IMR-90 (cell line): ENCODE data around the gene ECM1. TPM values are rescaled to one million over a fixed set of nuclear protein-coding genes. Genes with fewer than 3 reads are reported as not detected.

Experiments
- ATAC-seq: fragments of 200-7000 bp; cut with Tn5 transposase; 2 replicates; pipeline ENCODE4 v1.9.1; 2020; ENCODE audit warnings: low read depth, mild to moderate bottlenecking, moderate library complexity
- BruUV-seq: library from RNA; stranded (reverse); fragments of 400-500 nt; replicated peaks from 2 replicates; lab custom pipeline; 2021; lab: Mats Ljungman, UMichigan
- CTCF ChIA-PET: fragments of 300-600 bp; formaldehyde crosslinking; extraction: SDS; loops from one replicate; lab custom pipeline; 2021; ENCODE audit warnings: antibody characterized with exemption; lab: Yijun Ruan, JAX
- POLR2A ChIA-PET: fragments of 300-600 bp; sonication (Branson Sonifier 250); formaldehyde crosslinking; loops from one replicate; lab custom pipeline; 2022; ENCODE audit warnings: antibody characterized with exemption; ENCODE audit not compliant: unreplicated experiment; lab: Charles Lee
- DNase-seq: peaks from one replicate; pipeline ENCODE4 v3.0.0; 2013
- H2AFZ ChIP-seq: replicated peaks from 2 replicates; pipeline ENCODE3; 2013; ENCODE audit warnings: low read length, mild to moderate bottlenecking; ENCODE audit not compliant: poor library complexity
- H2AK5ac ChIP-seq: 2 replicates; pipeline ENCODE4 v1.6.1; 2013; ENCODE audit warnings: low read depth, low read length, inconsistent platforms
- H2AK9ac ChIP-seq: replicated peaks from 2 replicates; pipeline ENCODE3; 2013; ENCODE audit warnings: mild to moderate bottlenecking, low read depth, low read length, moderate library complexity; ENCODE audit not compliant: poor library complexity
- H2BK120ac ChIP-seq: 2 replicates; pipeline ENCODE4 v1.6.1; 2013; ENCODE audit warnings: low read depth, low read length, inconsistent platforms
- H2BK15ac ChIP-seq: 3 replicates; pipeline ENCODE4 v1.6.1; 2013; ENCODE audit warnings: low read depth, low read length, inconsistent platforms
- H2BK20ac ChIP-seq: 2 replicates; pipeline ENCODE4 v1.6.1; 2013; ENCODE audit warnings: low read depth, mild to moderate bottlenecking, inconsistent platforms, low read length, moderate library complexity
- H2BK5ac ChIP-seq: 2 replicates; pipeline ENCODE4 v1.6.1; 2013; ENCODE audit warnings: mild to moderate bottlenecking, low read depth, low read length, inconsistent platforms; ENCODE audit not compliant: poor library complexity, severe bottlenecking
- H3K14ac ChIP-seq: replicated peaks from 2 replicates; pipeline ENCODE4 v1.6.1; 2013; ENCODE audit warnings: low read depth, low read length, inconsistent platforms
- H3K18ac ChIP-seq: 2 replicates; pipeline ENCODE4 v1.6.1; 2013; ENCODE audit warnings: low read depth, low read length, control low read depth
- H3K23ac ChIP-seq: 2 replicates; pipeline ENCODE4 v1.6.1; 2013; ENCODE audit warnings: low read depth, low read length, inconsistent platforms
- H3K27ac ChIP-seq: 2 replicates; pipeline ENCODE4 v1.5.1; 2013; ENCODE audit warnings: mild to moderate bottlenecking, control low read depth, low read length; ENCODE audit not compliant: insufficient read depth
- H3K27me3 ChIP-seq: 2 replicates; pipeline ENCODE4 v1.6.1; 2013; ENCODE audit warnings: low read length; ENCODE audit not compliant: control insufficient read depth, insufficient read depth
- H3K36me3 ChIP-seq: 2 replicates; pipeline ENCODE4 v1.6.1; 2013; ENCODE audit warnings: low read length, mixed read lengths; ENCODE audit not compliant: control insufficient read depth, insufficient read depth
- H3K4ac ChIP-seq: 2 replicates; pipeline ENCODE4 v1.6.1; 2013; ENCODE audit warnings: low read depth, low read length, inconsistent platforms
- H3K4me1 ChIP-seq: 2 replicates; pipeline ENCODE4 v1.6.1; 2013; ENCODE audit warnings: low read length, mixed read lengths; ENCODE audit not compliant: control insufficient read depth, insufficient read depth
- H3K4me2 ChIP-seq: 2 replicates; pipeline ENCODE4 v1.6.1; 2013; ENCODE audit warnings: low read depth, mild to moderate bottlenecking, control low read depth, low read length, moderate library complexity
- H3K4me3 ChIP-seq: 2 replicates; pipeline ENCODE4 v1.5.1; 2013; ENCODE audit warnings: low read depth, mild to moderate bottlenecking, control low read depth, low read length, moderate library complexity; ENCODE audit not compliant: insufficient read depth
- H3K56ac ChIP-seq: 2 replicates; pipeline ENCODE4 v1.6.1; 2013; ENCODE audit warnings: low read length, inconsistent platforms; ENCODE audit not compliant: insufficient read depth; ENCODE audit errors: extremely low read depth
- H3K79me1 ChIP-seq, 2 experiments: 2 replicates each; pipeline ENCODE4 v1.6.1; 2013; ENCODE audit warnings: low read length in 2 of 2, inconsistent platforms in 1 of 2, low read depth in 1 of 2
- H3K9ac ChIP-seq: 2 replicates; pipeline ENCODE4 v1.6.1; 2013; ENCODE audit warnings: low read depth, low read length, control low read depth
- H3K9me1 ChIP-seq: 2 replicates; pipeline ENCODE4 v1.6.1; 2013; ENCODE audit warnings: low read length, inconsistent platforms; ENCODE audit not compliant: insufficient read depth
- H3K9me3 ChIP-seq: 2 replicates; pipeline ENCODE4 v1.6.1; 2013; ENCODE audit warnings: low read length; ENCODE audit not compliant: control insufficient read depth, insufficient read depth
- H4K20me1 ChIP-seq: 2 replicates; pipeline ENCODE4 v1.6.1; 2013; ENCODE audit warnings: low read length, inconsistent platforms; ENCODE audit not compliant: insufficient read depth
- H4K5ac ChIP-seq: 2 replicates; pipeline ENCODE4 v1.6.1; 2013; ENCODE audit warnings: mild to moderate bottlenecking, low read depth, low read length, control low read depth
- H4K8ac ChIP-seq, 2 experiments: 2 replicates each; pipeline ENCODE4 v1.6.1; 2013; ENCODE audit warnings: low read depth in 2 of 2, low read length in 2 of 2, control low read depth in 1 of 2, inconsistent platforms in 1 of 2
- H4K91ac ChIP-seq: 2 replicates; pipeline ENCODE4 v1.6.1; 2013; ENCODE audit warnings: low read depth, low read length, inconsistent platforms; ENCODE audit not compliant: insufficient read depth
- SMC3 ChIP-seq: fragments of 150-350 bp; IDR thresholded peaks from 2 replicates; pipeline ENCODE4 v1.6.1; 2016; ENCODE audit warnings: low read depth, mild to moderate bottlenecking, antibody characterized with exemption, low read length, moderate library complexity
- WGBS, 2 experiments: methylation state at CpG; one replicate each; pipeline versions ENCODE4 v1.1.5 to v1.1.7; 2013; ENCODE audit warnings: missing lambda C conversion rate in 2 of 2; ENCODE audit not compliant: insufficient read length in 1 of 2; ENCODE audit errors: extremely low coverage in 2 of 2; 5-methylcytosine and 5-hydroxymethylcytosine counted together
- dilution Hi-C: fragments of 300-500 bp; cut with HindIII; formaldehyde crosslinking; loops from one replicate; pipeline ENCODE4 v1.14.3; 2018; ENCODE audit warnings: low sequenced_read_pairs; ENCODE audit not compliant: unreplicated experiment
- in situ Hi-C: fragments of 300-500 bp; cut with MboI; formaldehyde crosslinking; loops from 3 replicates; pipeline ENCODE4 v1.14.3; 2019; ENCODE audit warnings: low sequenced_read_pairs, inconsistent platforms, mixed read lengths
- intact Hi-C: fragments of 100-400 bp; cut with micrococcal nuclease; formaldehyde crosslinking; loops from 2 replicates; pipeline ENCODE4 v1.10.0; 2022
- polyA plus RNA-seq, 3 experiments: library from polyadenylated mRNA; depleted of rRNA; stranded (reverse); fragments of >200 nt; gene quantifications; 2 replicates each; pipeline ENCODE4 v1.2.3, GENCODE V29; 2012; ENCODE audit warnings: low replicate concordance in 1 of 3
- total RNA-seq: library from RNA; depleted of rRNA; stranded (reverse); fragments of >200 nt; gene quantifications from 2 replicates; pipeline ENCODE4 v1.2.3, GENCODE V29; 2012

Gene ECM1
- total and polyA plus RNA-seq, 2 of the 4 experiments (the other 2 are of a cell fraction), result 20.1 to 230 TPM

- Histone ChIP-seq H4K91ac (no peak overlapping the region), H3K23ac (no peak overlapping the region), H2AK5ac (no peak overlapping the region), H2AK9ac (no peak overlapping the region), H4K5ac (no peak overlapping the region), H3K14ac (no peak overlapping the region), H3K4me3 (no peak overlapping the region), H3K27me3 (no peaks in the 10 kb centered on the region), H3K56ac (no peak overlapping the region), H3K36me3 (no peaks in the 10 kb centered on the region), H3K4me1 (peaks cover 9% of the 10 kb centered on the region), H3K9me3 (no peaks in the 10 kb centered on the region), H2BK5ac (no peak overlapping the region), H3K4ac (no peak overlapping the region), H2BK120ac (no peak overlapping the region), H4K20me1 (no peaks in the 10 kb centered on the region), H3K4me2 (no peak overlapping the region), H4K8ac (no peak overlapping the region), H2BK15ac (no peak overlapping the region), H3K9ac (no peak overlapping the region), H3K9me1 (peaks cover 4% of the 10 kb centered on the region), H3K18ac (no peak overlapping the region), H2AFZ (no peak overlapping the region), H3K27ac (no peak overlapping the region), H3K79me1 (peaks cover 3 to 4% of the 10 kb centered on the region in 2 experiments; a peak in 1 of 4 replicates), H2BK20ac (no peak overlapping the region)
- intact Hi-C loops (no loop called here), in situ Hi-C loops (no loop called here), dilution Hi-C loops (no loop called here)
- no TSS peak for BruUV-seq
- ChIA-PET POLR2A (no interaction called here), CTCF (interaction anchor here (0.6 kb wide), 1 partner anchor 144 kb away, joined by 3 read pairs; no protein-coding TSS in a partner anchor)
- no peak for TF ChIP-seq SMC3
- ATAC-seq (no peak), DNase-seq (no peak)
- WGBS, 2 experiments, result no CpG with 5 or more reads among the region's 4 CpGs
Observed at GRCh38 chr1:150479370-150479769, 28.5 kb upstream of the ECM1 start.
